Activated T-cell treated with anti-CD3 and anti-CD28 coated beads for 48 hours (primary cell): ENCODE measurements around the gene NRG4.
"Not testable (repeated sequence)": the region's sequence is repeated elsewhere in the genome, so short reads cannot be mapped to it uniquely, and the experiment has no call there.

Experiments used
- DNase-seq: peaks from one replicate; pipeline ENCODE4 v3.0.0-alpha.2; 2020; ENCODE audit warnings: low read depth

The NRG4 gene, protein sequence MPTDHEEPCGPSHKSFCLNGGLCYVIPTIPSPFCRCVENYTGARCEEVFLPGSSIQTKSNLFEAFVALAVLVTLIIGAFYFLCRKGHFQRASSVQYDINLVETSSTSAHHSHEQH

DNA sequence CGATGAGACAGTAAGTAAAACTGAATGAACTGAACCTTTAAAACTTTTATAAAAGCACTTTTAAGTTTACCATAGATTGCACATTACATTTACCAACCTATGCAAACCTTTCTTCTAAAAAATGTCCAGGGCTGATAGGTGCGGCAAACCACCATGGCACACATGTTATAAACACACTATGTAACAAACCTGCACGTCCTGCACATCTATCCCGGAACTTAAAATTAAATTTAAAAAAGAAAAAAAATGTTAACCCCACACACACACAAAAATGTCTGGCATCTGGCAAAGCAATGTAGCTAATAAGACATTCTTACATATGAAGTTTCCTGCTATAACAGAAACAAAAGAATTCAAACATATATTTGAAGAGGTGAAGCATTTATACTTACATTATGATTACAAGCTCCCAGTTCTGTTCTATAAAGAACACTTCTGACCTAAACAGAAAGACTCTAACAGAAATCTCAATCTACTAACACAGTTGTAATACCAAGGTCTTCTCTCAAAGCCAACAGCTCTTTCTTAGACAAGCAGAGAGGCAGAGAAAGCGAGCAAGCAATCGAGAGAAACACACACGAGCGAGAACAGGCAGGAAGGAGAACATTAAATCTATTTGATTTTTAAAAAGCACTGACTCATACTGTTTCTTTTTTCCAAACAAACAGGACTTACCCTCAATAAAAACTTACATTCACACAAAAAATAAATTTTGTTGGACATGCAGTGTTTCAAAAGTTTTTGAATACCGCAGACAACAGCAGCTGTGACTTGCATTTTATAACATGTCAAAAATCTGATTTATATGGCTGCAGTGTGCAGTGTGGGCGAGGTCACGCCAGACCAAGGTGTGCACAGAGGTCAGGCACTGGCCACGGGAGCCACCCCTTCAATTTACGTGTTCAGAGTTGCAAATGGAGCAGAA is at the start of gene NRG4:
NRG4 (minus strand) TSS at position 798 of the 925 bp plus-strand sequence. CDS start 1,194 bp downstream, outside the sequence.
- DNase-seq: no peak

DNA sequence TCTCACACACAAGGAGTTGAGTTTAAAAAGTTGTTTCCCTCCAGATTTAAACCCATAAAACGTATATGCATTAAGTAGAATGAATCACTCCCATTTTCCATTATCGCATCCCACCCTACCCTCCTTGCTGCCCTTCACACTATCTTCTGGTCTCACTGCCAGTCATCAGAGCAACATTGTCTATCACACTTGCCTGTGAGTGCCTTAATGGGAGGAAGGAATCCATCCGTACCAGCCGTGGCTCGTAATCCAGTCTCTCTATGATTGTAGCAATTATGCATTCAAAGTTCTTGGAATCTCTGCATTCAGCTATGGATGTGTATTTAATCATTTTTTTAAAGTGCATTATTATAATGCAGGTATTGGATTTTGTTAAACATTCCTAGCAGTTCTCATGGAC is 49.5 kb upstream of the NRG4 start:
- no peak for DNase-seq

DNA sequence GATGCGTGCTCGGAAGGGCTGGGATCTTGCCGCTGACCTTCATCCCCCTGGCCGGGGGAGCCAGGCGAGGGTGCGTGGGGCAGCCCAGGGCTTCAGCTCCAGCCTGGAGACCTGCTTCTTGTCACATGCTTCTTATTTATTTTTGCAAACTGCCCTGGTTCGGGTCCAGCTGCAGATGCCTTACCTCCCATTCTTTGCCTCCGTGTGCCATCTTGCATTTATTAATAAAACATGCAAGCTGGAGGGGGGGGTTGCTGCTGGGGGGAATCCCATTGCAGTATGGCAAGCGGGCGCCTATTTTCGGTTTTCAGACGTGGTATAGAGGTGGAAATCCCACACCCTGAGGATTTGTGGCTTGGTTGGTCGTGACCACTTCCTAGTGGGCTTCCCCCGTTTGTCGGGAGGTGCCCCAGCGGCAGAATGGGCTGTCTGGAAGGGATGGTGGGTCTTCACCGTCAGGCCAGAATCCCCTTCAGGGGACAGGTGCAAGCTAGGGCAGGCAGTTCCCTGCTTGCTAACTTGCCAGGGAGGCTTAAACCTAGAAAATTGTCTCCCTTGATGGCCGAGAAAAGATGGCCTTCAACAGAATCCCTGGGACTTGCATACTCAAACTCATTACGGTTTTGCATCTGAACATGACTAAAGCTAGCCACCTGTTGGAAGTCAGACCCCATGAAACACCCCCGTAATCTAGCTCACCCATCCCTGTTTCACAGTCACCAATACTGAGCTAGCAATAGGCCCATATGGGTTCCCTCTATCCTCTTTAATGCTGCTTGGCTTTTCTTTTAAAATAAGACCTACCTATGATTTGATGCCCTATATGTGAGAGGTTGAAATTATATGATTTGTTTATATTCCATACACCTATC is 48.1 kb upstream of the NRG4 start:
- DNase-seq: no peak

DNA sequence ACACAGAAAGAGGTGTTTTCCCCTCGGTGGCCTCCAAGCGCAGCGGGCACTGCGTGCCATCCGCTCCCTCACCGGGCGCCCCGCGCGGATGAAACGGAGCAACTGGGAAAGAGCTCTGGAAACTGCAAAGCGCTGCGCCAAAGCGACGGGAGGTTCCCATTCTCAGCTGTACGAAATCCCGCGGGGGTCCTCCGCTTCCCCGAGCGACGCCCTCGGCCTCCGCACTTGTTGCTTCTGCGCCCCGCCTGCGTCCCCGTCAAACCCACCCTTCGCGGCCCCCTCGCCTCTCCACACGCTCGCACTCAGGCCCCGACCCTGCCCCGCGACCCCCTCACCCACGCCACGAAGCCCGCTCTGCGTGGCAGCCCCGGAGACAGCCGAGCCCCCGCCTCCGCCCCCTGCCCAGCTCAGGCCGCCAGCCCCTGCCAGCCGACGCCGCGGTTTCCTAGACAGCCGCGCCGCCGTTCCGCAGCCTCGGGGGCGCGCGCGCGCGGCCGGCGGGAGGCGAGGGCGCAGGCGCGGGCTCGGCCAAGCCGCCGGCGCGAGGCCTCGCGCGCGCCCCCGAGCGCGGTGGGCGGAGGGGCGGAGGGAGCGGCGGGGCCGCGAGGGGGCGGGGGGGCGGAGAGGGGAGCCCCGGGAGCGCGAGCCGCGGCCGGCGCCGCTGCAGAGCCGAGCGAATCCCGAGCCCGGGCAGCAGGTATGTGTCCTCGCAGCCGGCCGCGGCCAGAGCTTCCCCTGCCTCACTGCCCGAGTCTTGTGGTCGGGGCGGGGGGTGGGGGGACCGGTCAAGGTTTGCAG is 47.3 kb upstream of the NRG4 start, which contains the start of gene TMEM266:
TMEM266 (plus strand) TSS at position 666 of the 798 bp plus-strand sequence. CDS start 74,279 bp downstream, outside the sequence.
- no peak for DNase-seq

DNA sequence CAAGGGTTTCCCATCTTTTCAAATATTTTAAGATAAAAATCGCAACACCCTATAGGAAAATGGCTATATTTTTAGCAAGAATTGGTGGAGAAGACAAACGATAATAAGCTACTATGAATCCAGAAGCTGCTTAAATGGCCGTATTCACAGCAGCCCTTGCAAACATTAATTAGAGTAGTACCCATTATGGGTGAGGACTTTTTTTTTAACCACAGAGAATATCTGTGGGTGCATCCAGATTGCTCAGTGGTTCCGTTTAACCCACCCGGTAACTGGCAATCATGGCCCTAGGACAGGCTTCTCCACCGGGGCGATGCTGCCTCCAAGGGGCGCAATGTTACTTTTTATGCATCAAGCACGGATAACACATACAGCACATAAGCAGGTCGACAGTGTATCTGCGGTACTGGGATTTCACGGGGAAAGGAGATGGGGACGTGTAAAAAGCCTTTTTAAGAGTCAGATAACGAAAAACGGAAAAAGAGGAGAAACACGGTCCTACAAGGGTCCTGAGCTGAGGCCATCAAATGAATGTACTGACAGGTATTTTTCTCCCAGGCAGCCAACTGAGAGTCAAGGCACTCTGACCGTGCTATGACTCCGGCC is 46.6 kb upstream of the NRG4 start:
- no peak for DNase-seq

DNA sequence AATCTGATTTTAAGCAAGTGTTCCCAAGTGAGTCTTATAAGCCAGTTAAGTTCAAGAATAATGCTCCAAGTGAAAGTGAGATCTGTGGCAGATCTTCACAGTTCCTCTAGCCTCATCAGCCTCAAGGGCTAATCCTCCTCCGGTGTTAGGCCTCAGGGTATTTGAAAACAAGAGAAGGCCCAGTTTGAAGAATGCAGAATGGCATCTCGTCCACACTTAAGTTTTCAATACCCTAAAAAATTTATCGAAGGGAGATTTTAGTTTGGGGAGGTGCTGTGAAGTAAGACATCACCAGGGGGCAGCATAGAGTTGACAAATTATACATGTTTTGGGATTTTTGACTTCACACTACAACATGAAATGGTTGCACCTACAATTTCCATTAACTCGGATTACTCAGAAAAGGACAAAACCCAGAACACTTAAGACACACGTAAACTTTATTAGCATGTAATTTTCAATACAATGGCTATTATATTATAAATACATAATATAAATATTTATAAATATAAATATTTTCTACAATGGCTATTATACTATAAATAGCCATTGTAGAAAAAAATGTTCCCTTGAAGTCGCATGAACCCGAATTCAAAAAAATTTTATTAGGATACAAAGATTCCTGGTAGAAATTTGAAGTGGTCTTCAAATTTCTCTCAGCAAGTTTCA is 45.2 kb upstream of the NRG4 start:
- DNase-seq: no peak

DNA sequence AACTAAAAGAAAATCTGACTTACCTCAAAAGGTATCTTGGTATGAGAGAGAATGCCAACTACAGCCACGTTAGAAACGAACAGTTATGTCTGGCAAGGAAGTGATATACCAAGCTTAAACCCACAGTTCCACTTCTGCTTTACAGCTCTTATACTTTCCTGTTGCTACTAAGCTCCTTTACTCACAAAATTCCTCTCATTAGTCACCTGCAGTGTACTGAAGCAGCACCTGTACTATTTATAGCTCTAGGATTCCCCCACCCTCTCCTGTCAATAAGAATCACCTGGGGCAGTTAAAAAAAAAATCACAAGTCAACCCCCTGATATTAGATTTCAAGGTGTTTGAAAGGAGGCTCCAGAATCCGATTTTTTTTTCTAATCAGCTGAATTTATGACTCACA is 44.7 kb upstream of the NRG4 start:
- no peak for DNase-seq

DNA sequence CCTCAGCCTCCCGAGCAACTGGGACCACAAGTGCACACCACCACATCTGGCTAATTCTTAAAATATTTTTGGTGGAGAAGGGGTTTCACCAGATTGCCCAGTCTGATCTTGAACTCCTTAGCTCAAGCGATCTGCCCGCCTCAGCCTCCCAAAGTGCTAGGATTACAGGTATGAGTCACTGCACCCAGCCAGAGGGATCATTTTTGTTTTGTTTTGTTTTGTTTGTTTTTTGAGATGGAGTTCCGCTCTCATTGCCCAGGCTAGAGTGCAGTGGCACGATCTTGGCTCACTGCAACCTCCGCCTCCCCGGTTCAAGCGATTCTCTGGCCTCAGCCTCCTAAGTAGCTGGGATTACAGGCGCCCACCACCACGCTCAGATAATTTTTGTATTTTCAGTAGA is 42.0 kb upstream of the NRG4 start:
- not testable (repeated sequence) for DNase-seq

DNA sequence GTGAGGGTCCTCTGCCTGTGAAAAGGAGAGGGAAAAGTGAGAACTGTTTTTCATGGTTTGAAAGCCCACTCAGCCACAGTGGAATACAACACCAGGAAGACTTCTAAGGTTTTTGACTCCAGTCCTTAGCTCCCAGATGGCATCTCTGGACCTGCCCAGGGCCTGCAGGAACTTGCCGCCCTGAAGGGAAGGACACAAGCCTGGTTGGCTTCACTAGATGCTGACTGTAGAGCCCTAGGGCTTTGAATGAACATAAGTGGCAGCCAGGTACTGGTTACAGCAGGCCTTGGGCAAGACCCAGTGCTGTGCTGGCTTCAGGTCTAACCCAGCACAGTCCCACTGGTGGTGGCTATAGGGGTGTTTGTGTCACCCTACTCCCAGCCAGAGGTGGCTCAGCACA is 26.3 kb upstream of the NRG4 start:
- DNase-seq: no peak

DNA sequence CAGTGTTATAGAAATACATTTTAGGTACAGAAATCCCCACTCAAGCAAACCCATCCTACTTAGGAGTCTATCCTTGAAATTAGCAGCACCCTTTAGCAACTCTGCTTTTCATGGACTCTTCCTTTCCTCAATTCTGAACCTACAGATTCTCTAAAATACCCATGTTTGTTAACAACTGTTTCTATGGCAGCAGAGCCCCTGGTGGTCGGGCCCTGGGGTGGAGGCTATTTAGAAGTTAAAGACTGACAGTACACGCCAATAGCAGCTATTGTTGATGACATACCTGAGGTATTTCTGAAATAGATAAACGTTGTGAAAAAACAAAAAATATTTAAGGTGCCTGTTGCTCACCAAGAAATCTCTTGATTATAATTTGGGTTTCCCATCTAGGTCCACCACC is 23.4 kb upstream of the NRG4 start:
- no peak for DNase-seq

DNA sequence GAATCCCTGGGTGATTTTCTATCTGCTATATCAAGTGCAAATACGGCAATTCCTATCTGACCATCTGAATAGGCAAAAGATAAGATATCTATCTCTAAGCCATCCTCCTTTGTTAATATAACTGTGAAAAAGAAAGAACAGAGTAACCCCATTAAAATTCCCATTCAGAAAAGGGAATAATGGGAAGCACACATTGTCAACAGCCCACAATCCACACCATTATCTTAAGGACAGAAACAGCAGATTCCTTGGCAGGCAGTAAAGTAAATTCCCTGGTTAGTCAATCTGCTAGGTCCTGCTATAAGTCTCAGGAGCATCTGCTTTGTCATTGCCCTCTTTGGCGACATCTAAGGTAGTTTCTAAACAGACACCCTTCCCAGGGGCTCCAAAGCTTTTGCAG is 21.9 kb upstream of the NRG4 start:
- DNase-seq: no peak

DNA sequence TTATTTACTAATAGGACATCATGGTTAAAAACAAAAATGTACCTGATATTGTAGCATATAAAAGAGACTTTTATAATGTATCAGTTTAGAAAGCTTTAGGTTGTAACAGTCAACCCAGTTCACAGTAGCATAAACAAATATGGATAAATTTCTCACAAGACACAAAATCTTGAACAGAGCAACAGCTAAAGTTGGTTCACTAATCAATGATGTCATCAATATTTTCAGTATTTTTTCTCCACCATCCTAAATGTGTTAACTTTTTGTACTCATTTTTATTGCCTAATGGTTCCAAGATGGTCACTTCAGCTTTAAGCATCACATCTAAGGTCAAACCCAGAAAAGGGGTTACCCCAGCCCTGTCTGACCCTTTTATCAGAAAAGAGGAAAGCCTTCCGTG is 21.2 kb upstream of the NRG4 start:
- DNase-seq: no peak

DNA sequence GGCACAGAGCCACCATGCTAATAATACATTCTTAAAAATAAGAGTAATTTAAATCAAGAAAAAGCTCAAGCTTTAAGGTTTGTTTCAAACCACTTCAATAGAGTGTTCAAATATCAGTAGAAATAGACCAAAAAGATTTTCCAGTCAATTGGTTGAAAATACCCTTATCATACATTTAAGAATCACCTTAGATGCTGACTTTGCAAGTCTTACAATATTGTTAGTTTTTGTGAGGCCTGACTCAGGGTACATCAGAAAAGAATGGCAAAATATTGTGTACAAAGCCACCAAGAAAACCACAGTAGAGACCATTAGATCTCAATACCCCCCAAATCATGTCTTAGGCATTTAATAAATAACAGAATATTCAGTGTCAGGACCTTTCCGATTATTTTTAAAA is 19.8 kb upstream of the NRG4 start:
- DNase-seq: no peak

DNA sequence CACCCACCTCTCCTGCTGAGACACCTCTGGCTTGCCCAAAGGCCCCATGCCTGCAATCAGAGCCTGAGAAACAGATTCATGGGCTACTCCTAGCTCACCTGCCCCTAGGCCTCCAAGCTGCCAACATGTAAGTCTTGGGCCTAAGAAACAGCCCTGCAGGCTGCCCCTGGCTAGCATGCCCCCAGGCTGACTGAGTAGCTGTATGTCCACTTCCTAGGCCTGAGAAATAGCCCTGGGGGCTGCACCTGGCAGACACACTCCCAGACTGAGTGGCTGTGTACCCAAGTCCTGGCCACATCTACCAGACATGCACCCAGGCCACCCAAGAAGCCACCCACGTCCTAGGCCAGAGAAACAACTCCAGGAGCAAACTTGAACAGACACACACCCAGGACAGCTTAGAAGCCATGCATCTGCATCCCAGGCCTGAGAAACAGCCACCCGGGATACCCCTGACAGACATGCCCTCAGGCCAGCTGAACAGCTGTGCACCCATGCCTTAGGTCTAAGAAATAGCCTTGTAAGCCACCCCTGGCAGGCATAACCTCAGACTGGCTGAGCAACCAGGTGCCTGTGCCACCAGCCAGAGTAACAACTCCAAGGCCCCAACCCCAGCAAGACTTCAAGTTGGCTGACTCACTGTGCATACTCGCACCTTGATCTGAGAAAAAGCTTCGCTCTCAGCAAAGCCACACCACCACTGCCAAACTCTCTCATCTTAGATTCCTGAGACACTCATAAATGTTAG is 12.0 kb upstream of the NRG4 start:
- DNase-seq: no peak

DNA sequence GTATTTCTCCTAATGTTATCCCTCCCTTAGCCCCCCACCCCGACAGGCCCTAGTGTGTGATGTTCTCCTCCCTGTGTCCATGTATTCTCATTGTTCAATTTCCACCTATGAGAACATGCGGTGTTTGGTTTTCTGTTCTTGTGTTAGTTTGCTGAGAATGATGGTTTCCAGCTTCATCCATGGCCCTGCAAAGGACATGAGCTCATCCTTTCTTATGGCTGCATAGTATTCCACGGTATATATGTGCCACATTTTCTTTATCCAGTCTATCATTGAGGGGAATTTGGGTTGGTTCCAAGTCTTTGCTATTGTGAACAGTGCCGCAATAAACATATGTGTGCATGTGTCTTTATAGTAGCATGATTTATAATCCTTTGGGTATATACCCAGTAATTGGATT is 1.2 kb upstream of the NRG4 start:
- not testable (repeated sequence) for DNase-seq

DNA sequence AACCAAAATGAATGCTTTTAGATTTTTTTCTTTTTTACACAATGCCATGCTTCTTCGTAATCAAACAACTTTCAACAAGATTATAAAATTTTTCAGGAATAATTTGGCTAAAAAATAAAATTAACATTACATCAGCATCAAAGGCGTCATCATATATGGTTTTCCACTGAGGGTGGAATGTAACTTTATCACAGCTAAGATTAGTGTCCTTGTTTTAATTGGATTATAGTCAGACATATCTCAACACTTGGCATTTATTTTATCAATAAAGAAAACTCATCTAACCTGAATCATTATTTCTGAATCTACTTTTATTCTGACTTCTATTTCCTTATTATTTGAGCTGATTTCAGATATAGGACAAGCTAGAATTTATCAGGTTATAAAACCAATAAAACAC is 1.6 kb downstream of the NRG4 start:
- DNase-seq: no peak

DNA sequence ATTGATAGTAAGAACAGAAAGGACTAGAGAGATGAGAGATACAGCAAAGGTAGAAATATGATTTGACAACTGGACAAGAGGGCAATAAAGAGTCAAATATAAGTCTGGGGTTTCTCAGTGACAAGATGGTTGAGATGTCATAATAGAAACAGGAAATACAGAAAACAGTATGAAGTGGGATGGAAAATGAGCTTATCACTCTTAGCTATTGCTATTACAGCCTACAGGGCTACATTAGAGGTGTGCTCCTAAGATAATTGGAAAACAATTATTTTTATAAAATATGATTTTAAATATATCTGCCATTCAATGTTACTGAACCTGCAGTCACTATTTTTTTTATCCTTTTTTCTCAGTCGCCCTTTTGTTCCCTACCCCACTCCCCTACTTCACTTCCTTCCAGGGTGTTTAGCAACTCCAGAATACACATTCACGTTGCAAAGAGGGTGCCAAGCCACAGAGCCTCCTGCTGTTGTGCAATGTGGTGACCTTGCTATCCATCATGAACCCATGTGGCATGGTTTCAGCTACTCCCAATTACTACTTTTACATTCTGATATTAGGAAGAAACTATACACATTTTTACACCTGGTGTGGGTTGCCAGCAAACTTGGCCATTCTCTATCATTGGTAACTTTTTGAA is 6.0 kb downstream of the NRG4 start:
- DNase-seq: no peak

DNA sequence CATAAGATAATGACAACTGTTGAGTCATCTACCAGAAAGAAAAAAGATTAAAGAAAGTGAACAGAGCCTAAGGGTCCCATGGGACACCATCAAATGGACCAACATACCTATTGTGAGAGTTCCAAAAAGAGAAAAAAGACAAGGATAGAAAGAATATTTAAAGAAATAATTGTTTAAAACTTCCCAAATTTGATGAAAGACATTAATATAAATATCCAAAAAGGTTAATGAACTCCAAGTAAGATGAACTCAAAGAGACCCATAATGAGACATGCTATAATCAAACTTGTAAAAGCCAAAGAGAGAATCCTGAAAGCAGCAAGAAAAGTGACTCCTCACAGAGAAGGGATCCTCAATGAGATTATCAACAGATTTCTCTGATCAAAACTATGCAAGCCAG is 8.9 kb downstream of the NRG4 start:
- DNase-seq: no peak

DNA sequence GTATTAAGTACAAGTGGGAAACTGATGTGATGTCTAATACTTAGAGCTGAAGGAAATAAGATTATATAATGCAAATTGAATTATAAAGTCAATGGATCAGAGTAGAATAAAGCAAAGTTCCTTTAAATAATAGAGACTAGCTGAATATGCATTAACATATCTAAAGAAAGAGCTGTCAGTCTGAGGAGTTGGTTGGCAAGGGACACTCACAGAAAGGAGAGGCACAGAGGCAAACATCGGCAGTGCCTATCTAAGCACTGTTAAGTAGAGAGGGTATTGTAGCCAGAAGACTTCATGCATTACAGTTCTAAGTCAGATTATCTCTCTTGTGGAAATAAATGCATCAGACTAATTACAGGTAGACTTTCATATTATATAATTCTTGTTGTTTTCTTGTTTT is 16.6 kb downstream of the NRG4 start:
- DNase-seq: no peak

DNA sequence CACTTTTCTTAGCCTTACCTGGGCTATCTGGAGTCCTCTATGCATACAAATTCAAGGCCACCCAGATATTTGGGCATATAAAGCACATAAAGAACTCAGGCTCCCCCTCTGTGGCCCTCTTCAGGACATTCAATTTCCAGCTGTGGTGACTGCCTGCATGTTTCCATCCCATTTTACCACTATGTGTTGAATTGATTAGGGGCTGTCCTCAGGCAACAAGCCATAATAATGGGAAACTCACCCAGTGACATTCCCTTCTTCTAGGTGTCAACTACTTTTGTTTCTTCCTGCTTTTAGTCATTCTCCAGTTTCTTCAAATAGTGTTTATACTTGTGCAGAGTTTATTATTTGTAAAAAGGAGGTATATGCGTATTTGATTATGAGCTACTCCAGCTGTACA is 18.0 kb downstream of the NRG4 start:
- no peak for DNase-seq
